Muscle layer of colon (tissue), 2 donors: ENCODE results near the gene ZKSCAN3.

ENCODE experiments used
- H3K27ac ChIP-seq: one replicate; pipeline ENCODE4 v1.7.0; 2013; ENCODE audit warnings: low read depth, mild to moderate bottlenecking, low read length, moderate library complexity
- H3K27me3 ChIP-seq, 2 donors: one replicate each; pipeline ENCODE4 v1.7.0; 2013; ENCODE audit warnings: low read length in 2 of 2, mild to moderate bottlenecking in 2 of 2; ENCODE audit not compliant: insufficient read depth in 2 of 2, control insufficient read depth in 1 of 2
- H3K36me3 ChIP-seq: one replicate; pipeline ENCODE4 v1.7.0; 2013; ENCODE audit warnings: mild to moderate bottlenecking, low read length; ENCODE audit not compliant: insufficient read depth
- H3K4me1 ChIP-seq: one replicate; pipeline ENCODE4 v1.7.0; 2013; ENCODE audit warnings: mild to moderate bottlenecking, low read length; ENCODE audit not compliant: insufficient read depth
- H3K4me3 ChIP-seq, 2 donors: one replicate each; pipeline ENCODE4 v1.7.0; 2013; ENCODE audit warnings: low read length in 2 of 2, low read depth in 1 of 2, mild to moderate bottlenecking in 1 of 2, moderate library complexity in 1 of 2
- H3K9ac ChIP-seq: one replicate; pipeline ENCODE4 v1.7.0; 2013; ENCODE audit warnings: low read length
- H3K9me3 ChIP-seq: one replicate; pipeline ENCODE4 v1.7.0; 2013; ENCODE audit warnings: mild to moderate bottlenecking, low read length
- donor health status: abdominal sarcoma.
- donor health status: Adenocarcinoma of cecum.

ZKSCAN3 gene

GRCh38 chr6:28347119-28347518 is 2.6 kb upstream of the ZKSCAN3 start:
- no peak overlapping the region for H3K4me3 ChIP-seq

GRCh38 chr6:28349344-28349891 is 329 bp upstream of the ZKSCAN3 start:
- Histone ChIP-seq H3K9me3 (no peaks in the 10 kb centered on the region), H3K9ac (peak overlapping the region; percentile 95), H3K27ac (peak overlapping the region; percentile 79), H3K36me3 (no peaks in the 10 kb centered on the region), H3K27me3 (no peaks in the 10 kb centered on the region), H3K4me3 (peak overlapping the region; percentile 72 to 100), H3K4me1 (peaks cover 15% of the 10 kb centered on the region)

More at GRCh38 chr6:28347119-28347518, 2.6 kb upstream of the ZKSCAN3 start:
- H3K4me1 ChIP-seq, result peaks cover 15% of the 10 kb centered on the region
- H3K27me3 ChIP-seq, result no peaks in the 10 kb centered on the region
- H3K9me3 ChIP-seq, result no peaks in the 10 kb centered on the region
- H3K9ac ChIP-seq, result no peak overlapping the region
- no peak overlapping the region for H3K27ac ChIP-seq
- no peaks in the 10 kb centered on the region for H3K36me3 ChIP-seq

- Histone ChIP-seq H3K4me3 (peak overlapping the region in 1 of 2 donors; percentile 12), H3K36me3 (no peaks in the 10 kb centered on the region)
Measured at GRCh38 chr6:28351087-28351486, 1.3 kb downstream of the ZKSCAN3 start.

GRCh38 chr6:28351493-28351925 is 1.8 kb downstream of the ZKSCAN3 start:
- Histone ChIP-seq H3K9ac (no peak overlapping the region), H3K4me1 (peaks cover 29% of the 10 kb centered on the region), H3K27ac (no peak overlapping the region), H3K27me3 (no peaks in the 10 kb centered on the region), H3K4me3 (peak overlapping the region in 1 of 2 donors; percentile 12), H3K9me3 (no peaks in the 10 kb centered on the region), H3K36me3 (no peaks in the 10 kb centered on the region)

More at GRCh38 chr6:28351087-28351486, 1.3 kb downstream of the ZKSCAN3 start:
- Histone ChIP-seq H3K4me1 (peaks cover 25% of the 10 kb centered on the region), H3K27ac (no peak overlapping the region), H3K9me3 (no peaks in the 10 kb centered on the region), H3K27me3 (no peaks in the 10 kb centered on the region), H3K9ac (peak overlapping the region; percentile 95)

DNA sequence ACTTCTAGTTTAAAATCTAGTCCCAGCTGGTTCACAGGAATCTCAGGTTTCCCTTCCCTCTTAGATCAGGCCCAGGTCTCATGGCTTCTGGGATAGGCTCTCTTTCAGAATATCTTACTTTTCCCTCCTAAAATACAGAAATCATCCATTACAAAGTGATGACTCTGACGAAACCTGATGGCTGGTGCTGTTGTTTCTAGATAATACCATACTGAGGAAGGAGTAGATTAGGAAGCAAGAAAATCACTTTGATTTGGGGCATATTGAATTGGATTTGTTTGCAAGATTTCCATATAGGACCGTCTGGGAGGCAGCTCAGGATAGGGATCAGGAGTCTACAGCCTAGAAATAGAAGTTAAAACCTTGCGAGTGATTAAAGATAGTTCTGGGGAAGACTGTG is 3.6 kb downstream of the ZKSCAN3 start:
- no peaks in the 10 kb centered on the region for H3K27me3 ChIP-seq
- H3K36me3 ChIP-seq, result no peaks in the 10 kb centered on the region
- H3K9ac ChIP-seq, result no peak overlapping the region
- peak overlapping the region; percentile 53 for H3K27ac ChIP-seq
- H3K9me3 ChIP-seq, result no peaks in the 10 kb centered on the region
- H3K4me1 ChIP-seq, result peaks cover 39% of the 10 kb centered on the region
- H3K4me3 ChIP-seq, result no peak overlapping the region

DNA sequence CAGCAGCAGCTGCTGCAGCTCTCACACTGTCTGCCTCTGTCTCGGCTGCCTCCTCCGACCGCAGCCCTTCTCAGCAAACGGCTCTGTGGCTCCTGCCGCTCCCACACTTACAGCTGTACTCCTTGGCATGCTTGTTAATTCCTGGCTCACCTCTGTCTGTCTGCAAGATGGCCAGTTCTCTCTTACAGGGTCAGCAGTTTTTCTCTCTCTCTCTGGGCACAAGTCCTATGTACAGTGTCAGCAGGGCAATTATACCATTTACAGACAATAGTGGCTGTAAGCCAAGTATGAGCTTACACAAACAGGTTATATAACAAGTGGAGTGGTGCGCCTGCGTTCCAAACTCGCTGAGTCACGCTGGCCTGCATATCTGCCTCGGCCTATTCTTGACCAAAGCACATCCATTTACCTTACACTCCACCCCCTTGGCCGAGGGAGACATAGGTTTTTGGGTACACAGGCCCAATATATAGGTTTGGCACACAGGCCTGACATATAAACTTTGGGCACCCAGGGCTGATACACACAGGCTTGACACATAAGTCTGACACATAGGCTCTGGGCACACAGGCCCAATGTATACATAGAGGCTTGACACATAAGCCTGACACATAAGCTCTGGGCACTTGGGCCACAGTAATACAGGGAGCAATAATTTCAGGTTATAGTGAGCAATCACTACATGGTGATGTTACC is 4.4 kb downstream of the ZKSCAN3 start:
- Histone ChIP-seq H3K27ac (no peak overlapping the region), H3K27me3 (no peaks in the 10 kb centered on the region), H3K9ac (no peak overlapping the region), H3K9me3 (no peaks in the 10 kb centered on the region), H3K4me1 (peaks cover 39% of the 10 kb centered on the region), H3K4me3 (no peak overlapping the region), H3K36me3 (peaks cover 2% of the 10 kb centered on the region)

- Histone ChIP-seq H3K4me3 (peak overlapping the region in 1 of 2 donors; percentile 86), H3K27me3 (no peaks in the 10 kb centered on the region), H3K36me3 (peaks cover 6% of the 10 kb centered on the region), H3K27ac (peak overlapping the region; percentile 35), H3K4me1 (peaks cover 39% of the 10 kb centered on the region), H3K9me3 (no peaks in the 10 kb centered on the region), H3K9ac (peak overlapping the region; percentile 74)
Measured at GRCh38 chr6:28354688-28355554, 5.2 kb downstream of the ZKSCAN3 start.

DNA sequence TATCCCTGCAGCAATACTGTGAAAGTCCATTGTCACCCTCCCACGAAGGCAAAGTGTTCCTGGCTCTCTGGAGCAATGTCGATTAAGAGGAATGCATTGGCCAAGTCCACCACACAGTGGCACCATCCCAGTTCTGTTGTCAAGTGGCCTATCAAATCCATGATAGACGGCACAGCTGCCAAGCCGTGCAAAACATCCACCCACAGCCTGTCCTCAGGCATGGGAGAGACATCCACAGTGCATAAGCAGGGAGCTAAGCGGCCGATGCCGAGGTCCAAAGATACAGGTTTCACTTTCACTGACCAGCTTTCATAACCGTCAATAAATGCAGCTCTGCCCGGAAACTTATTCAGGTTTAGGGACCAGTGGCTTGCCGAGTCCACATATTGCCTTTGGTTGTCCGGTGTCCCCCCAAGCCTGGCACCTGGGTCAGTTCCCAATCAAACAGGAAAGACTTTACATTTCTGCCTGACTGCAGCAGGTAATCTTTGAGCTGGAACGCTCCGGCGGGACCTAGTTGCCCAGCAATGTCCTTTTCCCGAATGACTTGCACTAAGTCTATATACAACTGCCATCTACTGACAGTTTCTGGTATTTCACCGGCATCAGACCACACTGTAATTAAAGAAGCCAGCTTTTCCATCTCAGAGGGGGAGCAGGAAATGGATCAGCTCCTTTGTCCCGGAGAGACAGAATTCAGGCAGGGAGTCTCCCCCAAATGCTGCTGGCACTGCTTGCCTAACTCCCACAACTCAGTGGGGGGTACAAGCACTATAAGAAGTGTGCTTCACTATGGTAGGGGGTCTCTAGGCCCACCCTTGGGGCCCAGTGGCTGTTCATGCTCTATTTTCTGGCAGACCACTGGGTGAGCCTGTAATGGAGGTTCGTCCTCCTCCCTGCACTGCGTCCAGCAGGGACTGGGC is 6.3 kb downstream of the ZKSCAN3 start:
- peaks cover 30% of the 10 kb centered on the region for H3K4me1 ChIP-seq
- H3K27ac ChIP-seq, result peak overlapping the region; percentile 96
- H3K9ac ChIP-seq, result peak overlapping the region; percentile 74
- peak overlapping the region; percentile 53 to 86 for H3K4me3 ChIP-seq
- no peaks in the 10 kb centered on the region for H3K9me3 ChIP-seq
- peaks cover 6% of the 10 kb centered on the region for H3K36me3 ChIP-seq
- no peaks in the 10 kb centered on the region for H3K27me3 ChIP-seq

GRCh38 chr6:28356666-28357020 is 6.9 kb downstream of the ZKSCAN3 start:
- Histone ChIP-seq H3K27me3 (no peaks in the 10 kb centered on the region), H3K36me3 (peaks cover 10% of the 10 kb centered on the region), H3K4me3 (peak overlapping the region; percentile 53 to 86), H3K9me3 (no peaks in the 10 kb centered on the region), H3K27ac (peak overlapping the region; percentile 96), H3K9ac (peak overlapping the region; percentile 7), H3K4me1 (peaks cover 24% of the 10 kb centered on the region)

DNA sequence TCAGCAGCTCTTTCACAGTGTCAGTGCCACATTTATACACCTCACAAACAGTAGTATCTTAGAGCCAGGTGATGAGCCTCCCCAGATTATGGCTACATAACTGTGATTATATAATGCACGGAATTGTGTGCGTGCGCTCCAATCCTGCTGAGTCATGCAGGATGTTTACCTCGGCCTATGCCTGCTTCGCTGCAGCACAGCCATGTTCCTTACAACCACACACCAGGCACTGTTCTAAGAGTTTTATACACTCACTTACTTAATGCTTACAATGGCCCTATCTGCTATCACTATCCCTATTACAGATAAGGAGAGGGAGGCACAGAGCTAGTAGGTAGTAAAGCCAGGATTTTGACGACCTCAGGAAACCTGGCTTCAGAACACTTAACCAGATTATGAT is 7.3 kb downstream of the ZKSCAN3 start:
- peaks cover 14% of the 10 kb centered on the region for H3K36me3 ChIP-seq
- H3K27ac ChIP-seq, result no peak overlapping the region
- no peak overlapping the region for H3K9ac ChIP-seq
- no peak overlapping the region for H3K4me3 ChIP-seq
- H3K9me3 ChIP-seq, result no peaks in the 10 kb centered on the region
- H3K27me3 ChIP-seq, result no peaks in the 10 kb centered on the region
- H3K4me1 ChIP-seq, result peaks cover 24% of the 10 kb centered on the region
